GM21447 (cell line): Measurements from ENCODE around the gene KLHDC9.
"Not testable (repeated sequence)": the region's sequence is repeated elsewhere in the genome, so short reads cannot be mapped to it uniquely, and the experiment has no call there.

Experiments
- ATAC-seq: cut with Tn5 transposase; IDR thresholded peaks from one replicate; pipeline ENCODE4 v1.9.1; 2021; ENCODE audit not compliant: unreplicated experiment

The KLHDC9 gene

GRCh38 chr1:161094481-161094880 is 3.7 kb upstream of the KLHDC9 start:
- no peak for ATAC-seq

DNA sequence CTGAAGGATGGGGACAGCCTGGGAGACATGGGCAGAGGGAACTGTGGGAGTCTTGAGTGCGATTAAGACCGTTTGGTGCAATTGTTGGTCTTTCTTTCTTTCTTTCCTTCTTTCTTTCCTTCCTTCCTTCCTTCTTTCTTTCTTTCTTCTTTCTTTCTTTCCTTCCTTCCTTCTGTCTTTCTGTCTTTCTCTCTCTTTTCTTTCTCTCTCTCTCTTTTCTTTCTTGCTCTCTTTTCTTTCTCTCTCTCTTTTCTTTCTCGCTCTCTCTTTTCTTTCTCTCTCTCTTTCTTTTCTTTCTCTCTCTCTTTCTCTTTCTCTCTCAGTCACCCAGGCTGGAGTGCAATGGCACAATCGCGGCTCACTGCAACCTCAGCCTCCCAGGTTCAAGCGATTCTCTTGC is 2.9 kb upstream of the KLHDC9 start:
- no peak for ATAC-seq

DNA sequence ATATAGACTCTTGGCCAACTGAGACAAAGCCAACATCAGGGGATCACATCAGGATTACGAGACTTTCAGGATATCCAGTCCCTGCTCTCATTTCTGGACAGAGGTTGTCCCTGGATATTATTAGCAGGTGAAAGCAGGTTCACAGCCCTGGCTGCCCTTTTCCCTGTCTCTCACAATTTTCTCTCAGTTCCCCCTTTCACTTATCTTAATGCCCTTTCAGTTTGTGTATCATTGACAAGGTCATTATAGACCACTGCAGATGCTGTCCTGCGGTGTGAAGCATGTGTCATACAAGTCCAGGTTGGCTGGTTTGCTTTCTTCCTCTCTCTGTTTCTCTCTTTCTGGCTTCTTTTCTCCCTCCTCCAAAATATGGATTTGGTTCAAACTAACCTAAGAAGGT is 2.1 kb upstream of the KLHDC9 start:
- peak; percentile 51 for ATAC-seq

- no peak for ATAC-seq
Observed at GRCh38 chr1:161096530-161096929, 1.6 kb upstream of the KLHDC9 start.

DNA sequence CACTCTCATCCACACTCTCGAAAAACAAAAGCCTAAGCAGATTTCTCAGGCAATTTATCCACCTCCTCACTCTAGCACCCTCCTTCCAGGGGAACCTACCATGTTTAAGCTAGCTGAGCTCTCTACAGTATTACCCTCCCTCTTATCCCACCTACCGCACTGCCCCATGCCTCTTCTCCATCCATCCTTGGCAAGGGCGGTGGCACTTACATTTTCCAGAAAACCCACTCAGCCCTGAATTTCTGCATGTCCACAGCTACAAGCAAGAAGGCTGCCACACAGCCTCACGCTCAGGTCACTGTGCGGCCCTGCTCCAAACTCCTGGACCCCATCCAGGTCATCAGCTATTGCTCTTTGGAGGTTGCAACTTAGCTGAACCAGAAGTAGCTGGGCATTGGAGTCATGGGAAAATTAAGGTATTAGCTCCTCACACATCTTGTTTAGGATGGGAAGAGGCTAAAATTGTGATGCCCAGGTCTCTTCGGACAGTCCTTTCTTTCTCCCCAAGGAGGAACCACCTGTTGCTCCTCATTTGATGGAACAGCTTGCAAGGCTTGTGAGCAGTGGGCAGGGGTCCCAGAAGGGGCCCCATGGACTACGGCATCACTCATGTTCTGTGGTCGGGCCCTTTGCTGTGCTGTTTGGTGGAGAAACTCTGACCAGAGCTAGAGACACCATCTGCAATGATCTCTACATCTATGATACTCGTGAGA is 1.1 kb downstream of the KLHDC9 start:
- no peak for ATAC-seq

DNA sequence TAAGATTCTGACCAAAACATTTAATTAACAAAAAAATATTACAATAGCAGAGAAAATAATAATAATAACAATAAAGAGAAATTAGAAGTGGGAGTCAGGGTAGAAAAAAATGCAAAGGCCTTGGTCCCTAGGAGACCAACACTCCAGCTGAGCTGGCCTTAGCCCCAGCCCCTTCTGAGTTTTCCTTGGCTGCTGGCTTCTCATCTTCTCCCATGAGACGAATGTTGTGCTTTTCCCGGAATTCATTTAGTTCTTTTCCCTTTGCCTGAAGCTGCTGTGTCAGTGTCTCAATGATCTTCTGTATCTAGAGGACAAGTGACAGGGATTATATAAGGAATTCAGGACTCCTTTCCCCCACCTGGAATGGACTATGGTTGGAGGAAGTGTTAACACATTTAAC is 2.4 kb downstream of the KLHDC9 start:
- no peak for ATAC-seq

DNA sequence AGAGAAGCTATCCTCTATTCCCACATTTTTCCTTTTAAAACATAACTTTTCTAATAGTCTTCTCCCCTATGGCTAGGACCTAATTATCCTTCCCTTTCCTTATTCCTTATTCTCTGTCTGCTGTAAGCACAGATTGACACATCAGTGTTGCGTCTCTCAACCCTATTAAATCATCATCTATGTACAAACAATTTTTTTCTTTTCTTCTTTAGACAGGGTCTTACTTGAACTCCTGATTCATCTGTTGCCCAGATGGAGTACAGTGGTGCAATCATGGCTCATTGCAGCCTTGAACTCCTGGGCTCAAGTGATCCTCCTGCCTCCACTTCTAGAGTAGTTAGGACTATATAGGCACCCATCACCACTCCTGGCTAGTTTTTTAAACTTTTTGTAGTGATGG is 8.3 kb downstream of the KLHDC9 start:
- no peak for ATAC-seq

DNA sequence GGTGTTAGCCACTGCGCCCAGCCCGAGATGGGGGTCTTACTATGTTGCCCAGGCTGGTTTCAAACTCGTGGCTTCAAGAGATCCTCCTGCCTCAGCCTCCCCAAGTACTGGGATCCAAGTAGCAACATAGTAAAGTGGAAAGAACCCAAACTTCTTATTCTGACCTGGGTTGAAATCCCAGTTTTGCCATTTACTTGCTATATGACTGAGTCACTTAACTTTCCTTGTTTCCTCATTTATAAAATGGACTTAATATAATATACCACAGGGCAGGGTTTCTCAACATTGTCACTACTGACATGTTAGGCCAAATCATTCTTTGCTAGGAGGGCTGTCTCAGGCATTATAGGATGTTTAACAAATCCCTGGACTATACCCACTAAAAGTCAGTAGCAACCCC is 13.0 kb downstream of the KLHDC9 start:
- no peak for ATAC-seq

GRCh38 chr1:161111527-161111926 is 13.4 kb downstream of the KLHDC9 start:
- ATAC-seq: no peak

- no peak for ATAC-seq
Observed at GRCh38 chr1:161113915-161114314, 15.8 kb downstream of the KLHDC9 start.

DNA sequence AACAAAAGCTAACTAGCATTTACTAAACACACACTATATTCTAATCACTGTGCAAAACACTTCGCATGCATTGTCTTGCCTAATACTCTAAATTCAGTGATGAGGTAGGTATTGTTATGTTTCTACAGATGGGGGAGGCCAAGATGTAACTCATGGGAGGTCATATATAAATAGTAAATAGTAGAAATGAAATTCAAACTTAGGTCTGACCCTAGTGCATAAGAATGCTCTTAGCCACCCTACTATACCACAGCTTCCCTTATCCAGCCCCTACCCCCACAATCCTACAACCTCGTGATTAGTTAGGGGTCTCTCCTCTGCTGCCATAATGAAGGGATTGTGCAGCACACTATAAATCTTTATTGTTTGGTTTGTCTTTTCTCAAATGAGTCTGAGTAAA is 16.4 kb downstream of the KLHDC9 start:
- ATAC-seq: no peak

- no peak for ATAC-seq
Observed at GRCh38 chr1:161115132-161115711, 17.1 kb downstream of the KLHDC9 start.

DNA sequence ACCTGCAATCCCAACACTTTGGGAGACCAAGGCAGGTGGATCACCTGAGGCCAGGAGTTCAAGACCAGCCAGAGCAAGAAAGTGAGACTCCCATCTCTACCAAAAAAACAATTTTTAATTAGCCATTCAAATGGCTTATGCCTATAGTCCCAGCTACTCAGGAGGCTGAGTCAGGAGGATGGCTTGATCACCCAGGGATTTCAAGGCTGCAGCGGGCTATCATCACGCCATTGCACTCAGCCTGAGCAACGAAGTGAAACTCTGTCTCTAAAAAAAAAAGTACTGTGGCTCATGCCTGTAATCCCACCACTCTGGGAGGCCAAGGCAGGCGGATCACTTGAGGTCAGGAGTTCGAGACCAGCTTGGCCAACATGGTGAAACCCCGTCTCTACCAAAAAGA is 17.8 kb downstream of the KLHDC9 start:
- ATAC-seq: not testable (repeated sequence)

DNA sequence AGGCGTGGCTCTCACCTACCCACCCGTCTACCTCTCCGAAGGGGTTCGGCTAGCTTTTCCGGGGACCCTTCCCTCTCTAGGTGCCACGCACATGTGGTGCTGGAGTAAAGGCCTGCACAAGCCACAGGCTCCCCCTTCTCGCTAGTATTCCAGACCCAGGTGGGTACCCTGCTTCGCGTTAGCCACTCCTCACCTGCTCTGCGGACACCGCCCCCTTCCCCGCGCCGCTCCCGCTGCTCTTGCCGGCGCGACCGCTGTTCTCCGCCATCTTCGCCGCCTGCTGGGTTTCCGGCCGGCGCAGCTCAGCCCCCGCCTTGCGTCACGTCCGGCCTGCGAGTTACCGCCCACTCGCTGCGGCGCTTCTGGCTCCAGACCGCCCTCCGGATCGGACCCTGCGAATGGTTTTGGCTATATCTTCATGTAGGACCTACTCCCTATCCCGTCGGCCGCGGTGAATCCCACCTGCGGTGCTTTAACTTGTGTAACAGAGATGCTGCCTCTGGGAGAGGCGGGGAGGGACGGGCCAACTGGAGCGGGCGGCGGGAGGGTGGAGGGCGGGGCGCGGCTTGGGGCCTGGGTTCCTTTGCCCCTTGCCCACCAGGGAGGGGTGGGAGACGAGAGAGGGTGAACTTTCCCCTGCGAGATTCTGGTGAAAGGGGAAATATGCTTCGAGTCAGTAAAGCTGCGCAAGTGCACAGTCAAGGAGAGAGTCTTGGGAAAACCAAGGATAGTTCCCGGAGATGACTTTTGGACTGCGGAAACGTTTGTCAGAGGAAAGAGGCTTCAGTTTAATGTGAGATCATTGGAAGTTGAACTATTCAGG is 19.8 kb downstream of the KLHDC9 start, which contains the start of the genes NIT1 and PFDN2:
Gene NIT1, plus strand, starts transcription at position 347 of the 823 bp plus-strand sequence. Its CDS starts 72 bp downstream, at position 419.
Gene PFDN2, minus strand, starts transcription at position 279 of the 823 bp plus-strand sequence. Its CDS starts 11 bp downstream, at position 268.
- peak; percentile 75 for ATAC-seq

- ATAC-seq: peak; percentile 48
Observed at GRCh38 chr1:161119092-161119903, 21.1 kb downstream of the KLHDC9 start.

DNA sequence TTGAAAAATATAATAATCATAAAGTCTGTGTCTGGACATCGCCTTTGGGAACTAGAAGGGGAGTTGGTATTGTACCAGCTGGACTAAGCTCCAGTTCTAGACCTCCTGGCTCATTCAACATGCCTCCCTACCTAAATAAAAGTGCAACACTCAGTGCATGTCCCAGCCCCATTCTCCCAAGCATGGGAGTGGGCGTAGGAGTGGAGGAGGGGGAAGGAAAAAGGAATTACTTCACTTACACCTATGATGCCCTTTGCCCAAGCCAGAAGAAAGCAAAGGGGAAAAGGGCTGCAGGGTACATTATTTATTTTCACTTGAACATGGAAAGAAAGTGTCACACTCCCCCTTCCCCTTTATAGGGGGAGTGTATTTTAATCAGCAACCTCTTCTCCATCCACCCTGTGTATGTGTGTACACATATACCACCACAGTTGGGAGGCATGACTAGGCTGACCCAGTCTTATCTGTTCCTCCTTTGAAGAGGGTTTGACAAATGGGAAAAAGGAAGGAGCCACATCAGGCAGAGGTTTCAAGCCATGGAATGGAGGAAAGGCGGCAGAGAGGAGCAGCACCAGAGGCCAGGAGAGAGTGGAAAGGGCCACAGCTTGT is 23.0 kb downstream of the KLHDC9 start:
- no peak for ATAC-seq

- ATAC-seq: no peak
Observed at GRCh38 chr1:161121834-161122233, 23.7 kb downstream of the KLHDC9 start.

GRCh38 chr1:161122967-161123366 is 24.8 kb downstream of the KLHDC9 start:
- no peak for ATAC-seq

GRCh38 chr1:161127649-161128048 is 29.5 kb downstream of the KLHDC9 start:
- no peak for ATAC-seq

- ATAC-seq: no peak
Observed at GRCh38 chr1:161128591-161129420, 30.6 kb downstream of the KLHDC9 start.
